ENCODE measurements around the gene PI4KA.

GRCh38 chr22:20863366-20863765 is 4.8 kb upstream of the PI4KA start:
- TF ChIP-seq CTCF (conservative IDR thresholded peaks at IDR 0.05; ENCODE audit: low read depth in 2 of 2) (no peak), POLR2AphosphoS5 (IDR thresholded peaks at IDR 0.05; ENCODE audit: low read depth) (no peak), EZH2phosphoT487 (IDR thresholded peaks at IDR 0.05; ENCODE audit: unreplicated experiment) (no peak), EZH2 (IDR thresholded peaks at IDR 0.05; ENCODE audit: low read depth, unreplicated experiment) (no peak), REST (IDR thresholded peaks at IDR 0.05; ENCODE audit: unreplicated experiment) (no peak), ZNF331 (CRISPR knock-in tag; IDR thresholded peaks at IDR 0.05; ENCODE audit: low read depth) (no peak), ZNF114 (CRISPR knock-in tag; IDR thresholded peaks at IDR 0.05) (no peak), CREB1 (CRISPR knock-in tag; IDR thresholded peaks at IDR 0.05; ENCODE audit: low read depth) (no peak)
